ENCODE results near the gene DZIP1L.

DZIP1L gene

DNA sequence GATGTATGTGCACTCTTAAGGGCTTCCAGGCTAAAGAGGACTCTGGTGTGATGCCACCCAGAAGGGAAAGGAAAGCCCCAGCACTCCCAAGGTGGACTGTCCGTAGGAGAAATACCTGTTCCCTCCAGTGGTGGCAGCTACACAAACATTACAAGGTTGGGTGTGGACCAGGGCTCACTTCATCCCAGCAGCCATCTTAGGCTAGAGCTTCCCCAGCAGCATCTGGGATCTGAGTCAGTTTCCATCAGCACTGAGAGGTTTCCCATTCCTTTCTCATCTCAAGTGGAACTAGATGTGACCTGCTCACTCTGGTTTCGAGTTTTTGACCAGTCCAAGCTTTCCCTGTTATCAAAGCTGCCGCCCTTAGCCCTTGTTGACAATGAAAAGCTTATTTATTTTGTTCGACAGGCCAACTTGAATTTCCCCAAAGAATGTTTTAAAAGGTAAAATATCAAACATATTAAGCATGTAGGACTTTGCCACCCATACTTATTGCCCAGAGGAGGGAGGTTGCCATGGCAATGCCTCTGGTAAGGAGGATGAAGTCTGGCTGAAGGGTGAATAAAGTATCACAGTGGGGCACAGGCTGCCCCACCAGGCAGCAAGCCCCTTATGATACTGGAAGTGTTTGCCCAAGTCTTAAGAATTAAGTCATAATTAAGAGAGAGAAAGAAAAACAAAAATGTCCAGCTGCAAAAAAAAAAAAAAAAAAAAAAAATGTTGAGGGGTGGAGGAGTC lies 76.5 kb downstream of the DZIP1L start:
- TF ChIP-seq CTCF (IDR thresholded peaks at IDR 0.05; ENCODE audit: low read depth, low read length) = no peak
- Histone ChIP-seq H3K4me3 (ENCODE audit: low read depth, low read length) (no peak overlapping the region), H3K4me1 (no peaks in the 10 kb centered on the region), H3K27me3 (no peaks in the 10 kb centered on the region), H3K36me3 (no peaks in the 10 kb centered on the region), H3K9me3 (no peaks in the 10 kb centered on the region)
- no peak for DNase-seq

- DNase-seq = no peak
- Histone ChIP-seq H3K4me3 (ENCODE audit: low read depth, low read length) (no peak overlapping the region), H3K9me3 (no peaks in the 10 kb centered on the region), H3K36me3 (no peaks in the 10 kb centered on the region), H3K27me3 (no peaks in the 10 kb centered on the region), H3K4me1 (no peaks in the 10 kb centered on the region)
- TF ChIP-seq CTCF (IDR thresholded peaks at IDR 0.05; ENCODE audit: low read depth, low read length) = no peak
Measured at GRCh38 chr3:138036572-138036971, 78.8 kb downstream of the DZIP1L start.

- no peak for TF ChIP-seq CTCF (IDR thresholded peaks at IDR 0.05; ENCODE audit: low read depth, low read length)
- Histone ChIP-seq H3K36me3 (no peaks in the 10 kb centered on the region), H3K9me3 (no peaks in the 10 kb centered on the region), H3K4me3 (ENCODE audit: low read depth, low read length) (no peak overlapping the region), H3K4me1 (no peaks in the 10 kb centered on the region), H3K27me3 (no peaks in the 10 kb centered on the region)
- DNase-seq = no peak
Measured at GRCh38 chr3:138034918-138035317, 80.5 kb downstream of the DZIP1L start.

DNA sequence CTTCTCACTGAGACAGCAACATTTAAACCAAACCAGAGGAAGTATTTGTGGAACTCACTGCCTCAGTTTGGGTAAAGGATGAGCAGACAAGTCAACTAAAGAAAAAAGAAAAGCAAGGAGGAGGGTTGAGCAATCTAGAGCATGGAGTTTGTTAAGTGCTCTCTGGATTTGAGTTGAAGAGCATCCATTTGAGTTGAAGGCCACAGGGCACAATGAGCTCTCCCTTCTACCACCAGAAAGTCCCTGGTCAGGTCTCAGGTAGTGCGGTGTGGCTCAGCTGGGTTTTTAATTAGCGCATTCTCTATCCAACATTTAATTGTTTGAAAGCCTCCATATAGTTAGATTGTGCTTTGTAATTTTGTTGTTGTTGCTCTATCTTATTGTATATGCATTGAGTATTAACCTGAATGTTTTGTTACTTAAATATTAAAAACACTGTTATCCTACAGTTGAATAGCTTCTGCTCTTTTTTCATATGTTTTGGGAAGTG lies 82.2 kb downstream of the DZIP1L start:
- Histone ChIP-seq H3K27me3 (no peaks in the 10 kb centered on the region), H3K4me1 (no peaks in the 10 kb centered on the region), H3K36me3 (no peaks in the 10 kb centered on the region), H3K4me3 (ENCODE audit: low read depth, low read length) (no peak overlapping the region), H3K9me3 (no peaks in the 10 kb centered on the region)
- DNase-seq = no peak
- TF ChIP-seq CTCF (IDR thresholded peaks at IDR 0.05; ENCODE audit: low read depth, low read length) = no peak

GRCh38 chr3:138032567-138032966 lies 82.8 kb downstream of the DZIP1L start:
- no peak for DNase-seq
- TF ChIP-seq CTCF (IDR thresholded peaks at IDR 0.05; ENCODE audit: low read depth, low read length) = no peak
- Histone ChIP-seq H3K4me1 (no peaks in the 10 kb centered on the region), H3K4me3 (ENCODE audit: low read depth, low read length) (no peak overlapping the region), H3K27me3 (no peaks in the 10 kb centered on the region), H3K36me3 (no peaks in the 10 kb centered on the region), H3K9me3 (no peaks in the 10 kb centered on the region)

GRCh38 chr3:138031536-138031935 lies 83.9 kb downstream of the DZIP1L start:
- no peak overlapping the region for H3K4me3 ChIP-seq (ENCODE audit: low read depth, low read length)
- H3K4me1 ChIP-seq = no peaks in the 10 kb centered on the region
- H3K27me3 ChIP-seq = no peaks in the 10 kb centered on the region
- no peak for DNase-seq
- H3K36me3 ChIP-seq = no peaks in the 10 kb centered on the region
- TF ChIP-seq CTCF (IDR thresholded peaks at IDR 0.05; ENCODE audit: low read depth, low read length) = no peak
- H3K9me3 ChIP-seq = no peaks in the 10 kb centered on the region
